Lower leg skin (tissue), 4 donors: ENCODE data around the gene BTC. TPM values are rescaled to one million over a fixed set of nuclear protein-coding genes. Genes with fewer than 3 reads are reported as not detected.

Source experiments
- DNase-seq, 2 donors: peaks; one replicate each; pipeline ENCODE4 v3.0.0-alpha.2; 2019; ENCODE audit warnings: low spot score in 2 of 2
- H3K4me3 ChIP-seq: fragments of 200-600 bp; sonication (generic); 2 replicates; pipeline ENCODE4 v1.5.1; 2017; ENCODE audit warnings: mild to moderate bottlenecking, low read depth; ENCODE audit not compliant: poor library complexity, severe bottlenecking
- POLR2A ChIP-seq, 2 donors: fragments of 450-650 bp; IDR thresholded peaks; one replicate each; pipeline ENCODE4 v1.6.1; 2016 to 2017; ENCODE audit warnings: antibody characterized with exemption in 2 of 2, mild to moderate bottlenecking in 1 of 2, moderate library complexity in 1 of 2
- whole genome bisulfite sequencing, 2 donors: methylation state at CpG; one replicate each; pipeline ENCODE4 v1.1.5; 2018; 5-methylcytosine and 5-hydroxymethylcytosine counted together
- intact Hi-C: fragments of 100-400 bp; cut with DNase I; formaldehyde crosslinking; loops from one replicate; pipeline ENCODE4 v1.15.0; 2023; ENCODE audit warnings: low total_unique reads
- total RNA-seq, 4 donors: library from RNA; depleted of rRNA; stranded (reverse); fragments of >200 nt; gene quantifications; one replicate each; pipeline ENCODE4 v1.1.0, GENCODE V29; 2016
- TF ChIP-seq, protein P1 (sequence below), 3 donors: fragments of 450-650 bp; IDR thresholded peaks; one replicate each; pipeline ENCODE4 v1.5.1; 2016; ENCODE audit warnings: antibody characterized with exemption in 3 of 3, mild to moderate bottlenecking in 3 of 3, moderate library complexity in 2 of 3

Gene BTC
- total RNA-seq, 4 donors from 2014 or later, result 35.7 to 99.6 (median 54.9) TPM

DNA sequence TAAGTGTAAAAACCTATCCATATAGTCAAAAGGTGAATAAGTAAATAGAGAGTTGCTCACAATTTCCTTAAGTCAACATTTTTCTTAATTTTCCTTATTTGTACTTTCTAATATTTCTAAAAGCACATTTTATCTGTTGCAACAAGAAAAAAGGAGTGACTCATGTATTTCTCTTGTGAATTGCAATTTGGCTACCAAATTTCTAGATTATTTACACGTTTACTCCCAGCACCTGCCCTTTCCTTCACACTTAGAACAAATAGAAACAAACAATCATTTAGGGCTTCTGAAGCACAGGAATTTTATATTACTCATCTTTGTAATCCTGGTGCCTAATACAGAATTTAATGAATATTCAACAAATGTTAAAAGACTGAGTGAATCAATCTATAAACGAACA lies 22.2 kb downstream of the BTC start:
- 55 to 72% methylated on average over 2 of the region's 2 CpGs for WGBS, 2 donors
- intact Hi-C loops, result no loop called here
- no peak overlapping the region for H3K4me3 ChIP-seq
- TF ChIP-seq, protein P1, sequence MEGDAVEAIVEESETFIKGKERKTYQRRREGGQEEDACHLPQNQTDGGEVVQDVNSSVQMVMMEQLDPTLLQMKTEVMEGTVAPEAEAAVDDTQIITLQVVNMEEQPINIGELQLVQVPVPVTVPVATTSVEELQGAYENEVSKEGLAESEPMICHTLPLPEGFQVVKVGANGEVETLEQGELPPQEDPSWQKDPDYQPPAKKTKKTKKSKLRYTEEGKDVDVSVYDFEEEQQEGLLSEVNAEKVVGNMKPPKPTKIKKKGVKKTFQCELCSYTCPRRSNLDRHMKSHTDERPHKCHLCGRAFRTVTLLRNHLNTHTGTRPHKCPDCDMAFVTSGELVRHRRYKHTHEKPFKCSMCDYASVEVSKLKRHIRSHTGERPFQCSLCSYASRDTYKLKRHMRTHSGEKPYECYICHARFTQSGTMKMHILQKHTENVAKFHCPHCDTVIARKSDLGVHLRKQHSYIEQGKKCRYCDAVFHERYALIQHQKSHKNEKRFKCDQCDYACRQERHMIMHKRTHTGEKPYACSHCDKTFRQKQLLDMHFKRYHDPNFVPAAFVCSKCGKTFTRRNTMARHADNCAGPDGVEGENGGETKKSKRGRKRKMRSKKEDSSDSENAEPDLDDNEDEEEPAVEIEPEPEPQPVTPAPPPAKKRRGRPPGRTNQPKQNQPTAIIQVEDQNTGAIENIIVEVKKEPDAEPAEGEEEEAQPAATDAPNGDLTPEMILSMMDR (IDR thresholded peaks at IDR 0.05), result no peak
- no peak for TF ChIP-seq POLR2A (IDR thresholded peaks at IDR 0.05)
- DNase-seq, result no peak

DNA sequence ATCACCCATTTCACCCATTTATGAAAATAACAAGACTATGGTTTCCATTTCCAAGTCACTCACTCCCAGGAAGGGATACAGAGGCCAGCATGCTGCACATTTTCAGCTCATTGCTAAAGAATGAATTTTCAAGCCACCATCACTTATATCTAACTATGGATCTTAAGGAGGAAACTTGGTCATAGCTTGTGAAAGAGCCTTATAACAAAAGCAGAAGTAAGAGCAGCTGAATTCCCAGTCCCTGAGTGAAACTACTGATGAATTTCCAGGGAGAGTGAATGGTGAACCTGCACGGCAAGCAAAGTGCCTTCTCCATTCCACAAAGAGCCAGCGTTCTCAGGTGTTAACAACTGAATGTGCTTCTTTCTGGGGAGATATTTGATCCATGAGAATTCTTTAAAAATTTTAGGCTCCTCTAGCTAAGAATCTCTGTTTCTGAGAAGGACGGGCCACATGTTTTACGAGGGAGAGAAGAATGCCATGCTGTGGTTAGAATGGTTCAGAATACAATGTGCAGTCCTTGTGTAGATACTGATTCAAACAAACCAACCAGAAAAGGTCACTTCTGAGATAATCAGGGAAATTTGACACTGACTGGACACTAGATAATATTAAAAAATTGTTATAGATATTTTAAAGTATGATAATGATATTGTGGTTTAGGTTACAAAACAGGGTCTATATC lies 24.0 kb downstream of the BTC start:
- WGBS, 2 donors, result 82 to 85% methylated on average over 4 of the region's 4 CpGs

DNA sequence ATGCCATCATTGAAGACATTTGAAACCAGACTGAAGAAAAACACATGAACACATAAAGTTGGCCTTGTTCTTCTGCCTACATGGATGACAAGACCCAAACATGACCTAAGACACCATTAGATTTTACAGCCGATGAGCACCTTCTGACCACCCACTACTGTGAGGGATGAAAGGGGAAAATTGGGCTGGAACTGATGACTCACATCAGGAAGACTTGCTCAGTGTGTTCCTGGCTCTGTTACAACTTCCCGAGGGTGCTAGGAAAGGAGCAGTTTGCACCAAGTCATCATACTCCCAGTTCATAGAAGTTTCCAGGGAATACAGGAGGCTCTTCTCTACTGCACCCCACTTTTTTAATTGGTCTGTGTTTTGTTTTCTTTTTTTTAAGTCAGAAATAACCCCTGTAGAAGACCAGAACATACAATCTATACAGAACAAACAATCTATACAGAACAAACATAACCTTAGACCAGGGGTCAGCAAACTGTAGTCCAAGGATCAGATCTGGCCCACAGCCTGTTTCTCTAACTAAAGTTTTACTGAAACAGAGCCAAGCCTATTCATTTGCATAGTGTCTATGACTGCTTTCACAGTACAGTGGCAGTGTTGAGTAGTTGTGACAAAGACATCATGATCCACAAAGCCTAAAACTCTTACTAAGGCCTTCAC lies 25.3 kb downstream of the BTC start:
- H3K4me3 ChIP-seq, result no peak overlapping the region
- WGBS, 2 donors, result 16 to 22% methylated on average over 2 of the region's 2 CpGs
- TF ChIP-seq, protein P1 (IDR thresholded peaks at IDR 0.05), result no peak
- no peak for TF ChIP-seq POLR2A (IDR thresholded peaks at IDR 0.05)
- DNase-seq, result no peak
- intact Hi-C loops, result loop anchor here (2.0 kb wide), 1 partner anchor 22 kb away; no protein-coding TSS in a partner anchor

More for the DNA sequence above, 24.0 kb downstream of the BTC start:
- TF ChIP-seq, protein P1 (IDR thresholded peaks at IDR 0.05), result no peak
- no peak for TF ChIP-seq POLR2A (IDR thresholded peaks at IDR 0.05)
- no peak for DNase-seq
- no peak overlapping the region for H3K4me3 ChIP-seq
- intact Hi-C loops, result no loop called here

- intact Hi-C loops, result no loop called here
- H3K4me3 ChIP-seq, result no peak overlapping the region
- no peak for DNase-seq
- TF ChIP-seq, protein P1 (IDR thresholded peaks at IDR 0.05), result no peak
- 41 to 53% methylated on average over 2 of the region's 2 CpGs for WGBS, 2 donors
Measured at GRCh38 chr4:74764119-74764518, 30.2 kb downstream of the BTC start.

GRCh38 chr4:74758551-74759145 lies 35.7 kb downstream of the BTC start:
- intact Hi-C loops, result no loop called here
- 42 to 45% methylated on average over 5 of the region's 5 CpGs for WGBS, 2 donors
- DNase-seq, result no peak
- H3K4me3 ChIP-seq, result no peak overlapping the region
- TF ChIP-seq POLR2A (IDR thresholded peaks at IDR 0.05), result no peak
- TF ChIP-seq, protein P1 (IDR thresholded peaks at IDR 0.05), result no peak
